Right renal cortex interstitium (tissue), 3 donors: ENCODE results near the gene C3orf70. TPM values are rescaled to one million over a fixed set of nuclear protein-coding genes. Genes with fewer than 3 reads are reported as not detected.

Experiments used
- DNase-seq, 3 donors: peaks; one replicate each; pipeline ENCODE4 v3.0.0-alpha.2; 2013; ENCODE audit warnings: low read depth in 3 of 3, low spot score in 2 of 3
- polyA plus RNA-seq, 3 donors: library from polyadenylated mRNA; unstranded; fragments of 120-200 nt; gene quantifications; one replicate each; pipeline ENCODE4 v1.2.1, GENCODE V29; 2013; ENCODE audit not compliant: insufficient read length in 3 of 3

C3orf70 gene
- polyA plus RNA-seq, 3 donors = 8.2 to 9.3 (median 8.8) TPM

DNA sequence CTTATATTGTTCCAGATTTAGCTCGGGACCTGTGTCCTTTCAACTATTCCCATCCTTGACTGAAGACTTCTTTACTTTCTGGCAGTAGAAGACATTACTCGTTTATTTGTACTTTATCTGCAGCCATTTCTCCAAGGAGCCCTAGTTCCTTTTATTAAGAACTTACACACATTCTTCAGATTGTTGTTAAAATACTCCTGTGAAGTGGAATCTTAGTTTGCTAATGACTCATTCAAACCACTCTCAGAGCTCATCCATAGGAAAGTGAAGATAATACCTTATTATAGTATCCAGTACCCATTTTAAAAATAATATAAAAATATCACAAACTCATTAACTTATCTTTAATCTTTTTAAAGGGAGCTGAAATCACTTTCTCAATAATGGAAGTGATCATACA is 63.5 kb downstream of the C3orf70 start:
- no peak for DNase-seq

DNA sequence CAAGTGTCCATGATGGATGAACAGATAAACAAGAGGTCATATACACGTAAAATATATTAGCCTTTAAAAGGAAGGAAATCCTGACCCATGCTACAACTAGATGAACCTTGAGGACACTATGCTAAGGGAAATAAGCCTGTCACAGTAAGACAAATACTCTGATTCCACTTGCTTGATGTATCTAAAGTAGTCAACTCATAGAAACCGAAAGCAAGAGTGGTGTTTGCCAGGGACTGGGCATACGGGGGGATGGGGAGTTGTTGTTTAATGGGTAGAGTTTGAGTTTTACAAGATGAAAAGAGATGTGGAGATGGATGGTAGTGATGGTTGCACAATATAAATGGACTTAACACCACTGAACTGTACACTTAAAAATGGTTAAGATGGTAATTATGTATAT is 65.4 kb downstream of the C3orf70 start:
- no peak for DNase-seq

DNA sequence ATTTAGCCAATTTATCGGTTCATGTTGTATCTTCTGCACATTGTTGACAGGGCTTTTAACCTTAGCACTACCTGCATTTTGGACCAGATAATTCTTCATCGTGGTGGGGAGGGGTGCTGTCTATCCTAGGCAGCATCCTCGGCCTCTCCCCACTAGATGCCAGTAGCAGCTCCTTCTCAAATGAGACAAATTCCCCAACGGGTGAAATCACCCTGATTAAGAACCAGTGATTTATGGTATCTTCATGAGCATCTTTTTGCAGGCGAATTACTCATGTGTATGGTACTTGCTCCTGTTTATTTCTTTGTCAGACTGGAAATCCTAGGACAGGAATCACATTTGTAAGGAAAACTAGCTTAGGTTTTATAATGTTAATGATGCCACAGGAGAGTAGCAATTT is 68.0 kb downstream of the C3orf70 start:
- no peak for DNase-seq

DNA sequence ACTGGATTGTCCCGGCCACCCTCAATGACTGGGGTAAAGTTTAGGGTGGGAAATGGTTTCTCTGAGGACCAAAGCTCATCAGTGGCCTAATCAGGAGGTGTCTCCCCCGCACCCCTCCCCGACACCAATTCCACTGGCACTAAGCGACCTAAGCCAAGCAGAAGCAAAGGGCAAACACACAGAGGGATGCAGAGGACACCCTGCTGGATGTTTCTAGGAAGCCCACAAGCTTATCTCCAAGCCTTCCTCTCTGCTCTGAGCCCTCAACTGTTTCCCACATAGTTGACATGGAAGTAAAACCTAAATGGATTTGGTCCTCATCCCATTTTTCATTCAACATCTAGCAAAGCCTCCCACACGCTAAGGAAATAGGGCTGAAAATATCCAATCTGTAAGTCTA is 68.5 kb downstream of the C3orf70 start:
- no peak for DNase-seq

DNA sequence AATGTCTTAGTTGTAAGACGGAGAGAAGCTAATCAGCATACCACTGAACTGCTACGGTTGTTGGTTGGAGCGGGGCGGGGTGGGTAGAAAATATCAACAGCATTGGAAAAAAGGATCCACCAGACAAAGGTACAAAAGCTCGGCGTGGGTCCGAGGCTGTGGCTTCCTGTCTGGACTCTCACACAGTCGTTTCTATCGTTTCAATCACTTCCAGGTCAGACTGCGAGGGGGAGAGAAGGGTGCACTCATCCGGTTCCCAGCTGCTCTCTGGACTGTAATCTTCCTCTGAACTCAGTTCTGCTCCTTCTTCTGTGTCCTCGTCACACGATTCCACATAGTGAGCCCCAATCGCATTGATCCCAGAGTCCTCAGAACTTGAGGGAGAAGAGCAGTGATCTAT is 70.0 kb downstream of the C3orf70 start:
- no peak for DNase-seq

DNA sequence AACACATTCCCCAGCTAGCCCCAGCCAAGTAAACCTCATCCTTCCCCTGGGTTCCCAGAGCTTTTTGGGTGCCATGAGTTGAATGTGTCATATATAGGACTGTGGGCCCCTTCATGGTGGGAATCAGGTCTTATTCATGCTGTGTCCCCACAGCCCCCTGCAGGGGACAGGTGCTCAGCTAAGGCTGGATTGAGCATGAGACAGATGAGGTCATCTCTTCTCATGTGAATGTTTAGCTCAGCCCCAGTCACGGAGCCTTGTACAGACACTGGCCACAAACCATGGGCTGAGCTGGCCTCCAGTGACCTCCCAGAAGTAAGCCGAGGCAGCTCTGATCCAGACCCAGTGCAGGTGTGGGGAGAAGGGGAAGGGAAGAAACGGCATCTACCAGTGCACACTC is 70.7 kb downstream of the C3orf70 start:
- DNase-seq = no peak

DNA sequence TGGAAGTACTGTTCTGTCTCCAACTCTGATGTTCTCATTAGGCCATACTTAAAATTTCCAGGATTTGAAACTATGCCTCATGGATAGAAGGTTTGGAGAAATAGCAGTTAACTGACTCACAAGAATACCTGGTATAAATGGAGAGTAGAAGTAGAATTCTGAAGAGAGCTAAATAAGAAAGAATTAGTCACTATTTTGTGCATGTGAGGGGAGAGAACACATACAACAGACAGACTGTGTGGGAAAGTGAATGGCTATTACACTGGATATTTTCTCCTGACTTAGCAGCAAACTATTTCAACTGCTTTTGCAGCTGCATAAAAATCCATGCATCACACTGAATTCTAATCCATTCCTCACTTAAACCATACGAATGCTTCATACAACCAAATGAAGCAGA is 71.3 kb downstream of the C3orf70 start:
- no peak for DNase-seq

DNA sequence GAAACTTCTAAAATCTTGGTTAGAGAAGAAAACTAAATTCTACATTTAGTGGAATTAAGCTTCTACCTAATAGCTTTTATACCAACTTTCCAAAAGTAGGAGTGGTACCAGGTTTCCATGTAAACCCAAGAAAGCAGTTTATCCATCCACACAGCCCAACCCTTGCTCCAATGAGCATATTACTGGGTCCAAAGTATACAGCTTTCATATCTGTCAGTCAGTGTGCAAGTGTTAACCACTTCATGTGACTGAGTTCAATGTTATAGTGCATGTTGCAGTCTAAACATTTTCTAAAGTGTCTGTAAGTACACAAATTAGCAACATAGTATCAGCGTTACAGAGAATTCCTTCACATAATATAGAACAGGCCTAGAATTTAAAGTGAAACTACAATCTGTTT is 73.2 kb downstream of the C3orf70 start:
- no peak for DNase-seq

DNA sequence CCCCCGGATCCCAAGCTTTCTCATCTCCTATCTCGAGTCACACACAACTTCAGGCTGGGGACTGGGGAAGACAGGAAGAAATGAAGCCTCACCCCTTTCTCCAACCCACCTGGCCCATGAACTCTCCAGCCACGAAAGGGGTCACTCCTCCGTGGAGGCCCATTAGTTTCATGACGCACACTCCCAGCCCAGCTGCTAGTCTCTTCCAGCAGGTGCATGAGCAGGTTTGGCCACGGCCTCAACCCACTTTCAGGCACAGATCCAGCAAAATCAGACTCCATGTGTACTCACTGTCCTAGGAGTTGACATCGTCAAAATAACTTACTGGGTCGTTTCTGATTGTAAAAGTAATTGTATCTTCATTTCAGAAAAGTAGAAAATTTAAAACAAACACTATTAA is 76.6 kb downstream of the C3orf70 start:
- no peak for DNase-seq

DNA sequence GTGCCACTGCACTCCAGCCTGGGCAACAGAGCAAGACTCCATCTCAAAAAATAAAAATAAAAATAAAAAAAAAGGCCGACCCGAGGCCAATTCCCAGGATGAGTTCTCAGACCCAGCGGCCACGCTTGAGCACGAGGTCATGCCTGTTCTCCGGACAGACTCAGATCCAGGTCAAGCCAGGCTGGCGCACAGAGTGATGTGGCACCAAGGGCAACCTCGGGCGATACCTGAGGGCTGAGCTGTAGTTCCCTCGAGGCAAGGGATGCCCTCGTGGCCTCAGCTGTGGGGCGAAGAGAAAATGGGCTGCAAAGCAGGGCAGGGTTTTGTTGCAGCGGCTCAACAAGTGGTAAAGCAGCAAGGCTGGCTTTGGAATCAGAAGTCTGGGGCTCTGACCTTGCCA is 77.3 kb downstream of the C3orf70 start:
- DNase-seq = no peak

DNA sequence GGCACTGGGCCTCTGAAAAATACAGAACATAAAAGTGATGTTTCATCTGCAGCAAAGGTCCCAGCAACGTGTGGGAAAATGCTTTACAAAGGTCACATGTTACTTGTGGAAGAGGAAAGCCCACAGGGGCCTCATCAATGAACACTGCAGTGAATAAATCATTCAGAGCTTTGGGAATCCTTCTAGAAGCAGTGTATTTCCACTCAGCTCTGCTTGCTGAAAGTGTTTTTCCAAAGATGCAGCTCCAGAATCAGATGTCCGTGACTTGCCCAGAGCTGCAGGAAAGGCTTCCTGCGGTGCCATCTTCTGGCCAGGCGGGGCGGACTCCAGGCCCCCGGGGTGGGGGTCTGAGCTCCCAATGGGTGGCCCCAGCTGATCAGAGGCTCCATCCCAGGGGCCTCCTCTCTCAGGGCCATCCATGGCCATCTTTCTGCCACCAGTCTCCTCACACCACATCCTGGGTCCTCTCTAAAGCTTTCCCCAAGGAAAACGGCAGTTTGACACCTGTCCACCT is 81.5 kb downstream of the C3orf70 start:
- no peak for DNase-seq

DNA sequence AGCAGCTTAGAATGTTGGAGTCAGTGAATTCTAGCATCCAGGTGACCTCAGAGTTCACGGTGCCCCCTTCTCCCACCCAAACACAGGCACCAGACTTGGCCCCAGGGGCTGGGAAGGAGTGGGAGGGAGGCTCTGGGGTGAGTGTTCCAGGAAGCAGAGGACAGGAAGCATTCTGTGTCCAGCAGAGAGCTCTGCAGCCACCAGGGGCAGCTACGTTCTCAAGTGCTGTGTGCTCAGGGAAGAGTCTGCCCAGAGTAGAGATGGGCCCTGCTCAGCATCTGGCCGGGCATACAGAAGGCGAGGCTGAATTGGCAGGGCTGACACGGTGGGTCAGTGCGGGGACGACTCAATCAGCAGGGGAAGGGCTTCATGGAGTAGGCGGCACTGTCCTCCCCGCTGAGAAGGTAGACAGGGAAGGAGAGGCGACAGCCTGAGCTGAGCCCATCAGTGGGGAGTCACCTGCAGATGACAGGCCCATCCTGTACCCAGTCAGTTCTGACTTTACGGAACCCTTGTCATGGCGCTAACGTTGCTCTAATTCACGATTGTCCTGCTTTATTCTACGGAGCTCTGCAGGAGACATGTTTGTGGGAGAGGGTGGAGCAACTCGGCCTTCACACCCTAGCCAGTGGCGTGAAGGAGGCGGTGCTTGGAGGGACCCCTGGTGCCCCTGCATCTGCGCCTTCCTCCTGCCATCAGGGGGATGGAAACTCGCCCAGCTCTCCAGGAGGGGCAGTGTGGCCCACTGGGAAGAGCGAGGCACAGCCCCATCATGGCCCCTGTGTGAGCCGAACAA is 82.2 kb downstream of the C3orf70 start:
- DNase-seq = no peak

DNA sequence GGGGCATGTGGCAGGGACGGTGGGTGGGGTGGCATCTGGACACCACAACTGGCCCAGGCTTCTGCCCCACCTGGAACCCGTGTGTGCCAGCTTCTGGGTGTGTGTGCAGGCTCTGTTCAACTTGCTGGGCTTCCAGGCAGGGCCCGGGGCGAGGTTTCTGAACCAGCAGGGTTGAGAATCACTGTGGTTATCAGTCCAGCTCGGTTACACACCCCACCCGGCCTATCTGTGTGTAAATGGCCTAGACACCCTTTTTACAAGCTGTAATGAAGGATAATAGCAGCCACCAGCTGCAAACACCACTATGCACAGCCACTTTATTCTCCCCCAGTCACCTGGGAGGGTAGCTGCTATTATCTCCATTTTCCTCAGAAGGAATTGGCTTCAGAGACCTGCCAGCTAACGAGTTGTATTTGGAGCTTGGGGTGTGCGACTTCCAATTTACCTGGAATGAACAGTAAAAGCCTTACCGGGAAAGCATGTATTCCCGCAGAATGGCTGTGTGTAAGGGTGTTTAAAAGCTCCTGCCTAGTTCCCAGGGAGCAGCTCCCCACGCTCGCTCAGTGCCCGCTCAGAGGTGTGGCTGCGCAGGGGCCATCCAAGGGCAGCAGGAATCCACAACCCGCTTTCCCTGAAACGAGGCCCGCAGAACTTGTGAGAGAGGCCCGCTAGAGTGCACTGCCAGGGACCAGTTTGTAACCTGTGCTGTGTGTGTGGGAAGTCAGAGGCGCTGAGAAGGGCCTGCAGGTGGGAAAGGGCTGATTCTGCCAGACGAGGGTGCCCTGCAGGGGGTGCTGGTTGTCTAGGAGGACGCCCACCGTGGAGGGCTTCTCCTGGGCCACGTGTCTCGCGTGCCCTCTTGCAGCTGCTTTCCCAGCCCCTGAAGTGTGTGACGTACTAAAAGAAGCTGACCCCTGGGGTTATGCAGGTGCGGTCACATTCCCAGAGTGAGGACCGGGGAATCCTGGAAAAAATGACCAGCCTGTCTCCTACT is 83.5 kb downstream of the C3orf70 start:
- no peak for DNase-seq

DNA sequence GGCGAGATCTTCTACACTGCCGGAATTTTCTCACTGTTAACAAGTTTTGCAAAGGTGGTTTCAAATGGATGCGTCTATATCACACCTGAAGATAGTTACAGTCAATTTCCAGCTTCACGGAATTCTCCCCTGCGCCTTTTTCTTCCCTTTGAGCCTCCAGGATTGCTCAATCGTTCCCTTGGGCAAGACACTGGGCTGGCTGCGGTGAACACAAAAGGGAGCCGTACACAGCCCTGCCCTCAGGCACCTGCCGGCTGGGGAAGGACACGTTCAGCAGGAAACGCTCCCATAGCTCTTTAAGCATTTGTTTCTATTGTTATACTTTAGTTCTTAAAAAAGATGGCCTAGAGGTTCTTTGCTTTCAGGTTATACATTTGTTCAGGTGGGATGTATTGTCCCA is 85.7 kb downstream of the C3orf70 start:
- DNase-seq = no peak

DNA sequence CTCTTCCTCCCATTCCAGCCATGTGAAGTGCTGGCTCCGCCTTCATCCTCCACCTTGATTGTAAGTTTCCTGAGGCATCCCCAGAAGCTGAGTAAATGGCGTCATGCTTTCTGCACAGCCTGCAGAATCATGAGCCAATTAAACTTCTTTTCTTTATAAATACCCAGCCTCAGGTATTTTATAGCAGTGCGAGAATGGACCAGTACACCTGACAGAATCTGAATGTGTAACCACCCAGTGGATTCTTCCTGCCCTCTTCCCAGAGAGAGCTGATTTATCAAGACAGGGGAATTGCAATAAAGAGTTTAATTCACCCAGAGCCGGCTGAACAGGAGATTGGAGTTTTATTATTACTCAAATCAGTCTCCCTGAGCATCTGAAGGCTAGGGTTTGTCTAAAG is 86.6 kb downstream of the C3orf70 start:
- DNase-seq = no peak

DNA sequence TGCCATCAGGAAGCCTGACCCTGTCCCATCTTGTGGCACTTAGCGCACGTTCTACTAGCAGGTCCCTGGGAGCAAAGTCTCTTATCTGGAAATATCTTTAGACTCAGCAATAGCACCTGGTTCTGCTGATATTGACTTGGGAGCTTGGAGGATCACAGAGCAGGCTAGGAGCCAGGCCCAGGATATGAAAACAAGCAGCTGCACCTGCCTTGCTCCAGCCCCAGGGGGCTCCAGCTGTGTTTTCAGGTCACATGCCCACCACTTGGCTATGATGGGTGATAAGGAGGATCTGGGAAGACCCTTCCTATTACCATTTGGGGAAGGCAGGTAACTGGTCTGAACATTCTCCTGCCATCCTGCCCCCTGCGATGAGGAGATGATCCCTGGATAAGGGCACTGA is 87.8 kb downstream of the C3orf70 start:
- no peak for DNase-seq

DNA sequence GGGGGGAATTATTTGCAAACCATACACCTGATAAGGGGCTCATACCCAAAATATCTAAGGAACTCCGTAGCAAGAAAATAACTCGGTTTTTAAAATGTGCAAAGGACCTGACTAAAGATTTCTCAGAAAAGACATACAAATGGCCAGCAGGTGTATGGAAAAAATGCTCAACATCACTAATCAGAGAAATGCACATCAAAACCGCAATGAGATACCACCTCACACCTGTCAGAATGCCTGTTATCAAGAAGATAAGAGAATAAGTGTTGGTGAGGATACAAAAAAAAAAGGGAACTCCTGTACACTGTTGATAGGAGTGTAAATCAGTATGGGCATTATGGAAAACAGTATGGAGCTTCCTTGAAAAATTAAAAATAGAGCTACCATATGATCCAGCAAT is 89.4 kb downstream of the C3orf70 start:
- DNase-seq = no peak

DNA sequence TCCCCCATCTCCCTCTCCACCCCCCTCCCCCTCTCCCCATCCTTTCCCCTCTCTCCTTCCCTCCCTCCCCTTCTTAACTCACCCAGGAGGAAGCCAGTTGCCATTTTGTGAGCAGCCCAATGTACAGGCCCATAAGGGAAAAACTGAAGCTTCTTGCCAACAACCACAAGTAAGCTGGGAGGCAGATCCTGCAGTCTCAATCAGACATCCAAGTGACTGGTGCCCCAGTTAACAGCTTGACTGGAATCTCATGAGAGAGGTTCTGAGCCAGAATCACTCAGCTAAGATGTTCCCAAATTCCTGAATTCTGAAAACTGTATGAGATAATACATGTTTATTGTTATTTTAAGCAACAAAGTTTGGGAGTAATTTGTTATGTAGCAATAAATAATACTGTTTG is 90.7 kb downstream of the C3orf70 start:
- no peak for DNase-seq

DNA sequence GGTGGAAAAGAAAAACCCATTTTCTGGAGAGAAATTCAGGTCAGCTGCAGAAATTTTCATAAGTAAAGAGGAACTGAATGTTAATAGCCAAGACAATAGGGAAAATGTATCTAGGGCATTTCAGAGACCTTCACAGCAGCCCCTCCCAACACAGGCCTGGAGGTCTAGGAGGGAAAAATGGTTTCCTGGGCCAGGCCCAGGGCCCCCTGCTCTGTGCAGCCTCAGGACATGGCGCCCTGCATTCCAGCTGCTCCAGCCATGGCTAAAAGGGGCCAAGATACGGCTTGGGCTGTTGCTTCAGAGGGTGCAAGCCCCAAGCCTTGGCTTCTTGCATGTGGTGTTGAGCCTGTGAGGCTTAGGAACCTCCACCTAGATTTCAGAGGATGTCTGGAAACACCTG is 92.2 kb downstream of the C3orf70 start:
- no peak for DNase-seq

DNA sequence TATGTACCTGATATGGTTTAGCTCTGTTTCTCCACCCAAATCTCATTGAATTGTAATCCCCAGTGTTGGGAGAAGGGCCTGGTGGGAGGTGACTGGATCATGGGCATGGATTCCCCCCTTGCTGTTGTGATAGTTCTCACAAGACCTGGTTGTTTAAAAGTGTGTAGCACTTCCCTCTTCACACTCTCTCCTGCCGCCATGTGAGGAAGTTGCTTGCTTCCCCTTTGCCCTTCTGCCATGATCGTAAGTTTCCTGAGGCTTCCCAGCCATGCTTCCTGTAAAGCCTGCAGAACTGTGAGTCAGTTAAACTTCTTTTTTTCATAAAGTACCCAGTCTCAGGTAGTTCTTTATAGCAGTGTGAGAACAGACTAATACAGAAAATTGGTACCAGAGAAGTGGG is 93.1 kb downstream of the C3orf70 start:
- DNase-seq = no peak

DNA sequence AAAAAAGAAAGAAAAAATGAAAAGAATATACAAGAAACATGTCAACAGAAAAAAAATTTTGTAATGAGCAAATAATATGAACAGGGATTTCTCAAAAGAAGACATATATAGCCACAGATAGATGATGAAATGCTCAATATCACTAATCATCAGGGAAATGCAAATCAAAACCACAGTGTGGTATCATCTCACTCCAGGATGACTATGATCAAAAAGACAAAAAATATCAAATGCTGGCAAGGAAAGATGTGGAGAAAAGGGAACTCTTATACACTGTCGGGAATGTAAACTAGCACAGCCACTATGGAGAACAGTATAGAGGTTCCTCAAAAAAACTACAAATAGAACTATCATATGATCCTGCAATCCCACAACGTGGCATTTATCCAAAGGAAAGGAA is 94.1 kb downstream of the C3orf70 start:
- no peak for DNase-seq

DNA sequence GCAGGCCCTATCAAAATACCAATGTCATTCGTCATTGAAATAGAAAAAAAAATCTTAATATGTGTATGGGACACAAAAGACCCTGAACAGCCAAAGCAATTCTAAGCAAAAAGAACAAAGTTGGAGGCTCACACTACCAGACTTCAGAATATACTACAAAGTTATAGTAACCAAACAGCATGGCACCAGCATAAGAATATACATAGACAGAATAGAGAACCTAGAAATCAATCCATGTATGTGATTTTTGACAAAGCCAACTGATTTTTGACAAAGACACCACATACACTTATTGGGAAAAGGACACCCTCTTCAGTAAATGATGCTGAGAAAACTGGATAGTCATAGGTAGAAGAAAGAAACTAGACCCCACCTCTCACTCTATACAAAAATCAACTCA is 95.0 kb downstream of the C3orf70 start:
- no peak for DNase-seq
